SK-N-SH (cell line): ENCODE data around the gene RDH12. TPM values are rescaled to one million over a fixed set of nuclear protein-coding genes. Genes with fewer than 3 reads are reported as not detected.

Experiments used
- CTCF ChIA-PET: fragments of 300-600, 350-600 bp; formaldehyde crosslinking; extraction: SDS; loops from one replicate; lab custom pipeline; 2021; lab: Yijun Ruan, JAX
- POLR2A ChIA-PET: fragments of 350-600 bp; sonication (Branson Sonifier 250); formaldehyde crosslinking; extraction: SDS; loops from one replicate; lab custom pipeline; 2020; ENCODE audit warnings: antibody characterized with exemption, inconsistent platforms; lab: Yijun Ruan, JAX
- DNase-seq: peaks from one replicate; pipeline ENCODE4 v3.0.0; 2012
- H2AFZ ChIP-seq: fragments of 200-600 bp; sonication (generic); 2 replicates; pipeline ENCODE4 v1.8.1; 2016; ENCODE audit warnings: antibody characterized with exemption, mild to moderate bottlenecking, low read depth
- H3F3A ChIP-seq: fragments of 200-600 bp; sonication (generic); replicated peaks from 2 replicates; pipeline ENCODE3; 2016; ENCODE audit warnings: antibody characterized with exemption, mild to moderate bottlenecking; ENCODE audit not compliant: insufficient read depth
- H3K27ac ChIP-seq, 2 experiments: fragments of 200-500 bp in 1 of 2; fragments of 200-600 bp in 1 of 2; sonication (Bioruptor generic) in 1 of 2; sonication (generic), shearing (Covaris generic) in 1 of 2; 2 replicates each; pipeline versions ENCODE4 v1.5.1 to v1.6.1; 2014 to 2016; ENCODE audit warnings: low read depth in 2 of 2, inconsistent platforms in 1 of 2, low read length in 1 of 2, mild to moderate bottlenecking in 1 of 2, mixed read lengths in 1 of 2
- H3K27me3 ChIP-seq: fragments of 200-600 bp; sonication (generic), shearing (Covaris generic); 2 replicates; pipeline ENCODE4 v1.6.1; 2016; ENCODE audit warnings: mixed run types; ENCODE audit not compliant: insufficient read depth
- H3K36me3 ChIP-seq, 2 experiments: fragments of 200-500 bp in 1 of 2; fragments of 200-600 bp in 1 of 2; sonication (Bioruptor generic) in 1 of 2; sonication (generic) in 1 of 2; replicated peaks in 1 of 2; 2 replicates each; pipeline versions ENCODE3 to v1.5.1; 2014 to 2016; ENCODE audit warnings: low read length in 1 of 2, mild to moderate bottlenecking in 1 of 2; ENCODE audit not compliant: insufficient read depth in 2 of 2, control insufficient read depth in 1 of 2
- H3K4me1 ChIP-seq, 2 experiments: fragments of 200-500 bp in 1 of 2; fragments of 200-600 bp in 1 of 2; sonication (Bioruptor generic) in 1 of 2; sonication (generic), shearing (Covaris generic) in 1 of 2; 2 replicates each; pipeline versions ENCODE4 v1.5.1 to v1.6.1; 2014 to 2016; ENCODE audit warnings: low read depth in 1 of 2, low read length in 1 of 2, mixed run types in 1 of 2; ENCODE audit not compliant: insufficient read depth in 2 of 2, control insufficient read depth in 1 of 2
- H3K4me2 ChIP-seq: fragments of 200-600 bp; sonication (generic), shearing (Covaris generic); 2 replicates; pipeline ENCODE4 v1.6.1; 2017; ENCODE audit warnings: mixed run types
- H3K4me3 ChIP-seq, 2 experiments: fragments of 200-500 bp in 1 of 2; fragments of 200-600 bp in 1 of 2; sonication (Bioruptor generic) in 1 of 2; sonication (generic), shearing (Covaris generic) in 1 of 2; 2 replicates each; pipeline versions ENCODE4 v1.5.1 to v1.8.1; 2014 to 2016; ENCODE audit warnings: low read depth in 2 of 2, inconsistent platforms in 1 of 2, low read length in 1 of 2, mild to moderate bottlenecking in 1 of 2, mixed read lengths in 1 of 2, moderate library complexity in 1 of 2
- H3K79me2 ChIP-seq: fragments of 200-600 bp; sonication (generic); 2 replicates; pipeline ENCODE4 v1.8.1; 2017; ENCODE audit warnings: mild to moderate bottlenecking; ENCODE audit not compliant: insufficient read depth
- H3K9ac ChIP-seq: fragments of 200-600 bp; sonication (generic); 2 replicates; pipeline ENCODE4 v1.6.1; 2017; ENCODE audit warnings: mixed run types
- H3K9me2 ChIP-seq: fragments of 200-600 bp; sonication (generic); 2 replicates; pipeline ENCODE4 v1.6.1; 2017; ENCODE audit warnings: mixed run types
- H3K9me3 ChIP-seq: fragments of 200-600 bp; sonication (generic); 2 replicates; pipeline ENCODE4 v1.6.1; 2017; ENCODE audit warnings: mixed run types, mild to moderate bottlenecking, moderate library complexity
- H4K20me1 ChIP-seq: fragments of 200-600 bp; sonication (generic); 2 replicates; pipeline ENCODE4 v1.6.1; 2017; ENCODE audit warnings: mild to moderate bottlenecking, mixed run types; ENCODE audit not compliant: insufficient read depth
- ELF1 ChIP-seq: IDR thresholded peaks from 2 replicates; pipeline ENCODE4 v1.4.0; 2012
- FOSL2 ChIP-seq: IDR thresholded peaks from 2 replicates; pipeline ENCODE4 v1.4.0; 2012; ENCODE audit warnings: low read depth, mild to moderate bottlenecking, moderate library complexity, borderline replicate concordance
- JUND ChIP-seq: IDR thresholded peaks from 2 replicates; pipeline ENCODE4 v1.4.0; 2012
- MXI1 ChIP-seq: IDR thresholded peaks from 2 replicates; pipeline ENCODE4 v1.6.1; 2012; ENCODE audit warnings: mild to moderate bottlenecking, low read depth, low read length, improper control_type of control experiment
- NFIC ChIP-seq: IDR thresholded peaks from 2 replicates; pipeline ENCODE4 v1.4.0; 2012; ENCODE audit warnings: borderline replicate concordance
- NRF1 ChIP-seq: IDR thresholded peaks from 2 replicates; pipeline ENCODE4 v1.6.1; 2012; ENCODE audit warnings: low read depth, mild to moderate bottlenecking, low read length
- POLR2AphosphoS5 ChIP-seq: IDR thresholded peaks from 2 replicates; pipeline ENCODE4 v1.6.1; 2012; ENCODE audit warnings: low read depth, low read length
- SMC3 ChIP-seq: IDR thresholded peaks from 2 replicates; pipeline ENCODE4 v1.6.1; 2012; ENCODE audit warnings: low read depth, low read length, improper control_type of control experiment
- TAF1 ChIP-seq: IDR thresholded peaks from 2 replicates; pipeline ENCODE4 v1.6.1; 2012; ENCODE audit warnings: low read depth, mild to moderate bottlenecking, low read length, moderate library complexity, borderline replicate concordance
- YY1 ChIP-seq: IDR thresholded peaks from 2 replicates; pipeline ENCODE4 v1.4.0; 2012; ENCODE audit warnings: low read depth, mild to moderate bottlenecking
- WGBS: methylation state at CpG from one replicate; pipeline ENCODE4 v1.1.6; 2017; ENCODE audit warnings: low lambda C conversion rate; 5-methylcytosine and 5-hydroxymethylcytosine counted together
- polyA plus RNA-seq, 3 experiments: library from polyadenylated mRNA; depleted of rRNA; stranded (reverse); fragments of >200 nt; gene quantifications; 2 replicates each; pipeline ENCODE4 v1.2.3, GENCODE V29; 2012
- TF ChIP-seq, protein P1 (sequence below): fragments of 200-600 bp; sonication (generic); IDR thresholded peaks from 2 replicates; pipeline ENCODE4 v1.6.1; 2017; ENCODE audit warnings: antibody characterized with exemption, mild to moderate bottlenecking, moderate library complexity
- TF ChIP-seq, protein P2 (sequence below): IDR thresholded peaks from 2 replicates; pipeline ENCODE4 v1.4.0; 2012; ENCODE audit warnings: low read depth, borderline replicate concordance
- TF ChIP-seq, protein P3 (sequence below): IDR thresholded peaks from 2 replicates; pipeline ENCODE4 v1.4.0; 2012; ENCODE audit warnings: low read depth, borderline replicate concordance
- TF ChIP-seq, protein P4 (sequence below): IDR thresholded peaks from 2 replicates; pipeline ENCODE4; 2012

Gene RDH12
- polyA plus RNA-seq, 1 of the 3 experiments (the other 2 are of a cell fraction) = not detected

DNA sequence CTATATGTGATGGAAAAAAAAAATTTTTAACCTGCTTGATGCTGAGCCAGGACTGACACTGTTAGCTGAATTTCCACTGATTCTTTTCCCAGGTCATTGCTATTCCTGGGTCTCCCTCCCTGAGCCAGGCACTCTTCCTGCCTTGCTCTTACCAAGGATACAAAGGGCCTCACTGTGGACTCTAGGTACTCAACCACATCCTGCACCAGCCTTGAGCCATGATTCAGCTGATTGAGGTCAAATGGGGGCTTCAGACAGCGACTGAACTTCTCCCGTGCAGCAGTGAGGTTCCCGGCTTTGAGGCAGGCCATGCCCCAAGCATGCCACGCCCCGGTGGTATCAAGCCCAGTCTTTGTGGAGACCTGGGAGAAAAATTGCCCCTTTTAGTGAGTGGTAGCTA, 60.4 kb downstream of the RDH12 start:
- ChIA-PET POLR2A (interaction anchor here (0.6 kb wide), 1 partner anchor 395 kb away, joined by 4 read pairs; no protein-coding TSS in a partner anchor), CTCF (no interaction called here)
- Histone ChIP-seq H3K36me3 (peaks cover 44 to 59% of the 10 kb centered on the region in 2 experiments), H3K9me2 (no peaks in the 10 kb centered on the region), H4K20me1 (no peaks in the 10 kb centered on the region), H3K4me3 (no peak overlapping the region), H3K79me2 (no peaks in the 10 kb centered on the region), H3K4me1 (no peaks in the 10 kb centered on the region), H3K4me2 (no peak overlapping the region), H3F3A (no peaks in the 10 kb centered on the region), H3K27me3 (no peaks in the 10 kb centered on the region), H3K27ac (no peak overlapping the region), H3K9ac (no peak overlapping the region), H2AFZ (no peak overlapping the region), H3K9me3 (no peaks in the 10 kb centered on the region)
- no peak for DNase-seq
- TF ChIP-seq NFIC (no peak), YY1 (no peak), JUND (no peak), POLR2AphosphoS5 (no peak), ELF1 (no peak), NRF1 (no peak), FOSL2 (no peak), TAF1 (no peak), MXI1 (no peak), SMC3 (no peak)
- TF ChIP-seq, protein P1, sequence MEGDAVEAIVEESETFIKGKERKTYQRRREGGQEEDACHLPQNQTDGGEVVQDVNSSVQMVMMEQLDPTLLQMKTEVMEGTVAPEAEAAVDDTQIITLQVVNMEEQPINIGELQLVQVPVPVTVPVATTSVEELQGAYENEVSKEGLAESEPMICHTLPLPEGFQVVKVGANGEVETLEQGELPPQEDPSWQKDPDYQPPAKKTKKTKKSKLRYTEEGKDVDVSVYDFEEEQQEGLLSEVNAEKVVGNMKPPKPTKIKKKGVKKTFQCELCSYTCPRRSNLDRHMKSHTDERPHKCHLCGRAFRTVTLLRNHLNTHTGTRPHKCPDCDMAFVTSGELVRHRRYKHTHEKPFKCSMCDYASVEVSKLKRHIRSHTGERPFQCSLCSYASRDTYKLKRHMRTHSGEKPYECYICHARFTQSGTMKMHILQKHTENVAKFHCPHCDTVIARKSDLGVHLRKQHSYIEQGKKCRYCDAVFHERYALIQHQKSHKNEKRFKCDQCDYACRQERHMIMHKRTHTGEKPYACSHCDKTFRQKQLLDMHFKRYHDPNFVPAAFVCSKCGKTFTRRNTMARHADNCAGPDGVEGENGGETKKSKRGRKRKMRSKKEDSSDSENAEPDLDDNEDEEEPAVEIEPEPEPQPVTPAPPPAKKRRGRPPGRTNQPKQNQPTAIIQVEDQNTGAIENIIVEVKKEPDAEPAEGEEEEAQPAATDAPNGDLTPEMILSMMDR = no peak
- TF ChIP-seq, protein P2, sequence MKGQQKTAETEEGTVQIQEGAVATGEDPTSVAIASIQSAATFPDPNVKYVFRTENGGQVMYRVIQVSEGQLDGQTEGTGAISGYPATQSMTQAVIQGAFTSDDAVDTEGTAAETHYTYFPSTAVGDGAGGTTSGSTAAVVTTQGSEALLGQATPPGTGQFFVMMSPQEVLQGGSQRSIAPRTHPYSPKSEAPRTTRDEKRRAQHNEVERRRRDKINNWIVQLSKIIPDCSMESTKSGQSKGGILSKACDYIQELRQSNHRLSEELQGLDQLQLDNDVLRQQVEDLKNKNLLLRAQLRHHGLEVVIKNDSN = no peak
- TF ChIP-seq, protein P3, sequence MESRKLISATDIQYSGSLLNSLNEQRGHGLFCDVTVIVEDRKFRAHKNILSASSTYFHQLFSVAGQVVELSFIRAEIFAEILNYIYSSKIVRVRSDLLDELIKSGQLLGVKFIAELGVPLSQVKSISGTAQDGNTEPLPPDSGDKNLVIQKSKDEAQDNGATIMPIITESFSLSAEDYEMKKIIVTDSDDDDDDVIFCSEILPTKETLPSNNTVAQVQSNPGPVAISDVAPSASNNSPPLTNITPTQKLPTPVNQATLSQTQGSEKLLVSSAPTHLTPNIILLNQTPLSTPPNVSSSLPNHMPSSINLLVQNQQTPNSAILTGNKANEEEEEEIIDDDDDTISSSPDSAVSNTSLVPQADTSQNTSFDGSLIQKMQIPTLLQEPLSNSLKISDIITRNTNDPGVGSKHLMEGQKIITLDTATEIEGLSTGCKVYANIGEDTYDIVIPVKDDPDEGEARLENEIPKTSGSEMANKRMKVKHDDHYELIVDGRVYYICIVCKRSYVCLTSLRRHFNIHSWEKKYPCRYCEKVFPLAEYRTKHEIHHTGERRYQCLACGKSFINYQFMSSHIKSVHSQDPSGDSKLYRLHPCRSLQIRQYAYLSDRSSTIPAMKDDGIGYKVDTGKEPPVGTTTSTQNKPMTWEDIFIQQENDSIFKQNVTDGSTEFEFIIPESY = no peak
- TF ChIP-seq, protein P4, sequence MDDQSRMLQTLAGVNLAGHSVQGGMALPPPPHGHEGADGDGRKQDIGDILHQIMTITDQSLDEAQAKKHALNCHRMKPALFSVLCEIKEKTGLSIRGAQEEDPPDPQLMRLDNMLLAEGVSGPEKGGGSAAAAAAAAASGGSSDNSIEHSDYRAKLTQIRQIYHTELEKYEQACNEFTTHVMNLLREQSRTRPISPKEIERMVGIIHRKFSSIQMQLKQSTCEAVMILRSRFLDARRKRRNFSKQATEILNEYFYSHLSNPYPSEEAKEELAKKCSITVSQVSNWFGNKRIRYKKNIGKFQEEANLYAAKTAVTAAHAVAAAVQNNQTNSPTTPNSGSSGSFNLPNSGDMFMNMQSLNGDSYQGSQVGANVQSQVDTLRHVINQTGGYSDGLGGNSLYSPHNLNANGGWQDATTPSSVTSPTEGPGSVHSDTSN = no peak
- 86% methylated on average over 2 of the region's 5 CpGs for WGBS
